Measurements from ENCODE around the gene LRRC18. TPM values are rescaled to one million over a fixed set of nuclear protein-coding genes. Genes with fewer than 3 reads are reported as not detected.

Gene LRRC18
- total and polyA plus RNA-seq, 9 of the 15 experiments (the other 6 are each of a cell fraction or from before 2014, with no cell fraction given) = not detected

DNA sequence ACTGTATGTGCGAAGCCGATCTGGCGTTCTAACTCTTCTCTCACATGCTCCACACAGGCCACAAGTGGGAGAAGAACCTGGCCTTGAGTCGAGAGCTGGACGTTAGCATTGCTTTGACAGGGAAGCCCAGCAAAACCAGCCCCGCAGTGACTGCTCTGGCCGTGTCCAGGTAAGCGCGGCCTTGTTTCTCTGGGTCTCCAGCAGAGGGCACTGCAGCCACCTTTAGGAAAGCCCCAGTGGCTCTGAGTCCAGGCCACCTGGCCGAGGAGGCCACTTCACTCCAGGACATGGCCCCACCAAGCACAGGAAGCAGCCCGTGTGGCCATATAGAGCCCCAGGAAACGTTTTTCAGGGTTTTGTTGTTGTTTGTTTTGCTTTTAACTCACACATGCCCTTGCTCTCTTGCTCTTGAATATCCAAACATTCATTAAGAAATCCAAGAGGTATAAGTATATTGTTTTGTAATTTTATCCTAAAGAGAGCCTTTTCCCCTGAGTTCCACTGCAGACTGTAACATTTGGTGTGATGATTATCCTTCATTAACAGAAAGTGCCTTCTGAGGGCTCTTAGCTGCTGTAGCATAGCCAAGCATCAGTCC, 41.8 kb upstream of the LRRC18 start (continued):
- TF ChIP-seq, protein P1, sequence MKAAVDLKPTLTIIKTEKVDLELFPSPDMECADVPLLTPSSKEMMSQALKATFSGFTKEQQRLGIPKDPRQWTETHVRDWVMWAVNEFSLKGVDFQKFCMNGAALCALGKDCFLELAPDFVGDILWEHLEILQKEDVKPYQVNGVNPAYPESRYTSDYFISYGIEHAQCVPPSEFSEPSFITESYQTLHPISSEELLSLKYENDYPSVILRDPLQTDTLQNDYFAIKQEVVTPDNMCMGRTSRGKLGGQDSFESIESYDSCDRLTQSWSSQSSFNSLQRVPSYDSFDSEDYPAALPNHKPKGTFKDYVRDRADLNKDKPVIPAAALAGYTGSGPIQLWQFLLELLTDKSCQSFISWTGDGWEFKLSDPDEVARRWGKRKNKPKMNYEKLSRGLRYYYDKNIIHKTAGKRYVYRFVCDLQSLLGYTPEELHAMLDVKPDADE (conservative IDR thresholded peaks at IDR 0.05; ENCODE audit: control insufficient read depth, low read depth, low read length) = no peak
- no peak for TF ChIP-seq FOXJ2 (tag; IDR thresholded peaks at IDR 0.05)
- TF ChIP-seq ZFX (CRISPR knock-in tag; IDR thresholded peaks at IDR 0.05) = 0 out of 2 replicates have a peak, but pooled peaks have one; percentile 22
- TF ChIP-seq ZC3H4 (CRISPR knock-in tag; IDR thresholded peaks at IDR 0.05; ENCODE audit: borderline replicate concordance) = no peak
- TF ChIP-seq ZEB2 (IDR thresholded peaks at IDR 0.05) = 0 out of 2 replicates have a peak, but pooled peaks have one; percentile 45
- TF ChIP-seq TCF3 (CRISPR knock-in tag; IDR thresholded peaks at IDR 0.05) = 0 out of 2 replicates have a peak, but pooled peaks have one; percentile 22
- TF ChIP-seq PTBP1 (IDR thresholded peaks at IDR 0.05; ENCODE audit: low read depth, low read length) = no peak
- 0 out of 2 replicates have a peak, but pooled peaks have one; percentile 17 for TF ChIP-seq CHD2 (IDR thresholded peaks at IDR 0.05; ENCODE audit: low read depth, low read length)
- TF ChIP-seq, protein P2, sequence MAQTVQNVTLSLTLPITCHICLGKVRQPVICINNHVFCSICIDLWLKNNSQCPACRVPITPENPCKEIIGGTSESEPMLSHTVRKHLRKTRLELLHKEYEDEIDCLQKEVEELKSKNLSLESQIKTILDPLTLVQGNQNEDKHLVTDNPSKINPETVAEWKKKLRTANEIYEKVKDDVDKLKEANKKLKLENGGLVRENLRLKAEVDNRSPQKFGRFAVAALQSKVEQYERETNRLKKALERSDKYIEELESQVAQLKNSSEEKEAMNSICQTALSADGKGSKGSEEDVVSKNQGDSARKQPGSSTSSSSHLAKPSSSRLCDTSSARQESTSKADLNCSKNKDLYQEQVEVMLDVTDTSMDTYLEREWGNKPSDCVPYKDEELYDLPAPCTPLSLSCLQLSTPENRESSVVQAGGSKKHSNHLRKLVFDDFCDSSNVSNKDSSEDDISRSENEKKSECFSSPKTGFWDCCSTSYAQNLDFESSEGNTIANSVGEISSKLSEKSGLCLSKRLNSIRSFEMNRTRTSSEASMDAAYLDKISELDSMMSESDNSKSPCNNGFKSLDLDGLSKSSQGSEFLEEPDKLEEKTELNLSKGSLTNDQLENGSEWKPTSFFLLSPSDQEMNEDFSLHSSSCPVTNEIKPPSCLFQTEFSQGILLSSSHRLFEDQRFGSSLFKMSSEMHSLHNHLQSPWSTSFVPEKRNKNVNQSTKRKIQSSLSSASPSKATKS (CRISPR knock-in tag; IDR thresholded peaks at IDR 0.05) = no peak
- TF ChIP-seq, protein P3, sequence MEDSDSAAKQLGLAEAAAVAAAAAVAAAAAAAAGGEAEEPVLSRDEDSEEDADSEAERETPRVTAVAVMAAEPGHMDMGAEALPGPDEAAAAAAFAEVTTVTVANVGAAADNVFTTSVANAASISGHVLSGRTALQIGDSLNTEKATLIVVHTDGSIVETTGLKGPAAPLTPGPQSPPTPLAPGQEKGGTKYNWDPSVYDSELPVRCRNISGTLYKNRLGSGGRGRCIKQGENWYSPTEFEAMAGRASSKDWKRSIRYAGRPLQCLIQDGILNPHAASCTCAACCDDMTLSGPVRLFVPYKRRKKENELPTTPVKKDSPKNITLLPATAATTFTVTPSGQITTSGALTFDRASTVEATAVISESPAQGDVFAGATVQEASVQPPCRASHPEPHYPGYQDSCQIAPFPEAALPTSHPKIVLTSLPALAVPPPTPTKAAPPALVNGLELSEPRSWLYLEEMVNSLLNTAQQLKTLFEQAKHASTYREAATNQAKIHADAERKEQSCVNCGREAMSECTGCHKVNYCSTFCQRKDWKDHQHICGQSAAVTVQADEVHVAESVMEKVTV (CRISPR knock-in tag; IDR thresholded peaks at IDR 0.05) = peak; percentile 71
- peak in 1 of 2 experiments; percentile 69; a peak in 1 of 4 replicates for TF ChIP-seq RCOR1 (IDR thresholded peaks at IDR 0.05; ENCODE audit: borderline replicate concordance in 1 of 2, low read depth in 2 of 2, low read length in 2 of 2)
- TF ChIP-seq YY1 (IDR thresholded peaks at IDR 0.05; ENCODE audit: borderline replicate concordance in 1 of 3, control insufficient read depth in 1 of 3, extremely low read depth in 1 of 3, insufficient read depth in 3 of 3, insufficient read length in 1 of 3, insufficient replicate concordance in 2 of 3, low read depth in 1 of 3, low read length in 2 of 3) = peak in 2 of 3 experiments; percentile 23 to 44
- 0 out of 2 replicates have a peak, but pooled peaks have one; percentile 10 for TF ChIP-seq ZNF384 (IDR thresholded peaks at IDR 0.05; ENCODE audit: low read depth, low read length)
- no peak for TF ChIP-seq ZNF77 (CRISPR knock-in tag; IDR thresholded peaks at IDR 0.05)
- peak; percentile 82 for TF ChIP-seq RB1 (IDR thresholded peaks at IDR 0.05; ENCODE audit: low read depth)
- TF ChIP-seq, protein P4, sequence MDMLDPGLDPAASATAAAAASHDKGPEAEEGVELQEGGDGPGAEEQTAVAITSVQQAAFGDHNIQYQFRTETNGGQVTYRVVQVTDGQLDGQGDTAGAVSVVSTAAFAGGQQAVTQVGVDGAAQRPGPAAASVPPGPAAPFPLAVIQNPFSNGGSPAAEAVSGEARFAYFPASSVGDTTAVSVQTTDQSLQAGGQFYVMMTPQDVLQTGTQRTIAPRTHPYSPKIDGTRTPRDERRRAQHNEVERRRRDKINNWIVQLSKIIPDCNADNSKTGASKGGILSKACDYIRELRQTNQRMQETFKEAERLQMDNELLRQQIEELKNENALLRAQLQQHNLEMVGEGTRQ (CRISPR knock-in tag; IDR thresholded peaks at IDR 0.05) = no peak
- TF ChIP-seq SMC3 (conservative IDR thresholded peaks at IDR 0.05; ENCODE audit: insufficient read depth, low read depth, low read length) = peak; percentile 97
- peak; percentile 22; the same call in 1 of the 2 replicates for TF ChIP-seq MAFK (IDR thresholded peaks at IDR 0.05; ENCODE audit: low read length)

Measured in K562 (cell line).